K562 (cell line): Measurements from ENCODE around the gene SRC. TPM values are rescaled to one million over a fixed set of nuclear protein-coding genes. Genes with fewer than 3 reads are reported as not detected.

Source experiments
- ATAC-seq: fragments of 200-7000 bp; cut with Tn5 transposase; 3 replicates; pipeline ENCODE4 v1.9.1; 2020; ENCODE audit warnings: moderate library complexity
- BruUV-seq: library from RNA; stranded (reverse); fragments of 400-500 nt; replicated peaks from 2 replicates; lab custom pipeline; 2021; lab: Mats Ljungman, UMichigan
- CTCF ChIA-PET: fragments of 300-600 bp; formaldehyde crosslinking; extraction: SDS; loops from one replicate; lab custom pipeline; 2021; ENCODE audit warnings: low intra/inter-chr PET ratio; lab: Yijun Ruan, JAX
- POLR2A ChIA-PET: fragments of 300-600, 350-650 bp; sonication (Branson Sonifier 250); formaldehyde crosslinking; extraction: SDS; loops from one replicate; lab custom pipeline; 2021; ENCODE audit warnings: antibody characterized with exemption, inconsistent platforms; lab: Yijun Ruan, JAX
- DNase-seq, 4 experiments: peaks; one replicate each; pipeline versions ENCODE4 v3.0.0 to v3.0.0-alpha.2; 2011 to 2018; ENCODE audit warnings: low spot score in 3 of 4, mixed read lengths in 3 of 4; ENCODE audit errors: extremely low read depth in 1 of 4
- FAIRE-seq: peaks from 2 replicates; lab custom pipeline; 2011; peaks lifted over from hg19 to GRCh38; lab: Jason Lieb, UNC
- H2AFZ ChIP-seq: 2 replicates; pipeline ENCODE4 v1.6.0; 2011; ENCODE audit warnings: low read depth, low read length, control low read depth, inconsistent platforms
- H3K27ac ChIP-seq: fragments of 200-600 bp; 3 replicates; pipeline ENCODE4 v1.8.0; 2011; ENCODE audit warnings: low read depth, mild to moderate bottlenecking, control low read depth, inconsistent platforms, low read length, moderate library complexity, mixed read lengths; ENCODE audit errors: extremely low read depth
- H3K27me3 ChIP-seq, 2 experiments: fragments of 300-600 bp in 1 of 2; 2 replicates in 1 of 2; 3 replicates in 1 of 2; pipeline versions ENCODE4 v1.6.0 to v1.8.0; 2011; ENCODE audit warnings: inconsistent platforms in 2 of 2, low read length in 2 of 2, mild to moderate bottlenecking in 1 of 2, mixed read lengths in 1 of 2, moderate library complexity in 1 of 2; ENCODE audit not compliant: control insufficient read depth in 2 of 2, insufficient read depth in 2 of 2
- H3K36me3 ChIP-seq: fragments of 300-600 bp; 3 replicates; pipeline ENCODE4 v1.8.0; 2011; ENCODE audit warnings: mild to moderate bottlenecking, low read length, inconsistent platforms; ENCODE audit not compliant: control insufficient read depth, insufficient read depth
- H3K4me1 ChIP-seq, 2 experiments: fragments of 200-600 bp in 1 of 2; replicated peaks in 1 of 2; 2 replicates in 1 of 2; 3 replicates in 1 of 2; pipeline versions ENCODE4 v1.5.1 to v1.8.0; 2011; ENCODE audit warnings: inconsistent platforms in 2 of 2, low read length in 2 of 2, mild to moderate bottlenecking in 1 of 2, mixed read lengths in 1 of 2, moderate library complexity in 1 of 2; ENCODE audit not compliant: control insufficient read depth in 2 of 2, insufficient read depth in 2 of 2
- H3K4me2 ChIP-seq: 2 replicates; pipeline ENCODE4 v1.6.1; 2011; ENCODE audit warnings: low read length, control low read depth, inconsistent platforms, mixed read lengths; ENCODE audit not compliant: insufficient read depth
- H3K4me3 ChIP-seq: fragments of 200-600 bp; sonication (generic), shearing (Covaris generic); 2 replicates; pipeline ENCODE4 v1.5.1; 2016; ENCODE audit warnings: control low read depth, inconsistent platforms
- H3K79me2 ChIP-seq: fragments of 200-600 bp; 3 replicates; pipeline ENCODE4 v1.8.0; 2011; ENCODE audit warnings: low read length, inconsistent platforms; ENCODE audit not compliant: control insufficient read depth, insufficient read depth
- H3K9ac ChIP-seq, 2 experiments: 2 replicates each; pipeline versions ENCODE4 v1.6.0 to v1.6.1; 2011; ENCODE audit warnings: low read depth in 2 of 2, low read length in 2 of 2, control low read depth in 1 of 2, inconsistent platforms in 1 of 2, mild to moderate bottlenecking in 1 of 2, mixed read lengths in 1 of 2; ENCODE audit not compliant: insufficient read depth in 1 of 2
- H3K9me1 ChIP-seq: one replicate; pipeline ENCODE4 v1.6.0; 2011; ENCODE audit warnings: inconsistent platforms, mild to moderate bottlenecking, low read length, moderate library complexity; ENCODE audit not compliant: control insufficient read depth, insufficient read depth
- H3K9me3 ChIP-seq: replicated peaks from 2 replicates; pipeline ENCODE4 v1.5.1; 2011; ENCODE audit warnings: low read depth, low read length, inconsistent platforms; ENCODE audit not compliant: control insufficient read depth, insufficient read depth
- H4K20me1 ChIP-seq: replicated peaks from 2 replicates; pipeline ENCODE4 v1.6.1; 2011; ENCODE audit warnings: low read length, inconsistent platforms, mixed read lengths; ENCODE audit not compliant: control insufficient read depth, insufficient read depth
- BCOR ChIP-seq: fragments of 450-650 bp; IDR thresholded peaks from 2 replicates; pipeline ENCODE4 v1.6.1; 2016
- HNRNPL ChIP-seq: fragments of 200-400 bp; formaldehyde crosslinking; IDR thresholded peaks from 2 replicates; pipeline ENCODE4 v1.6.1; 2017; ENCODE audit warnings: low read depth, mild to moderate bottlenecking, low read length
- KDM1A ChIP-seq, 2 experiments: fragments of 450-650 bp; IDR thresholded peaks; 2 replicates each; pipeline ENCODE4 v1.6.1; 2016; ENCODE audit warnings: mild to moderate bottlenecking in 2 of 2
- L3MBTL2 ChIP-seq: fragments of 450-650 bp; IDR thresholded peaks from 2 replicates; pipeline ENCODE4 v1.6.1; 2016; ENCODE audit warnings: mild to moderate bottlenecking, moderate library complexity
- NONO ChIP-seq, 2 experiments: fragments of 200-400 bp in 1 of 2; fragments of 450-650 bp in 1 of 2; formaldehyde crosslinking in 1 of 2; IDR thresholded peaks; 2 replicates each; pipeline ENCODE4 v1.6.1; 2017; ENCODE audit warnings: low read depth in 2 of 2, mild to moderate bottlenecking in 2 of 2, moderate library complexity in 2 of 2, low read length in 1 of 2
- SMARCA5 ChIP-seq: fragments of 450-650 bp; IDR thresholded peaks from 2 replicates; pipeline ENCODE4 v1.6.1; 2016
- TSC22D4 ChIP-seq: fragments of 450-650 bp; IDR thresholded peaks from 2 replicates; pipeline ENCODE4 v1.6.1; 2016; ENCODE audit warnings: missing genetic modification characterization, missing biosample characterization, control low read depth
- ZC3H8 ChIP-seq: fragments of 450-650 bp; IDR thresholded peaks from 2 replicates; pipeline ENCODE4 v1.6.1; 2017
- ZKSCAN1 ChIP-seq: fragments of 150-350 bp; IDR thresholded peaks from 2 replicates; pipeline ENCODE4 v1.6.1; 2016; ENCODE audit warnings: low read depth, low read length
- WGBS: fragments of 100-300 bp; shearing (Covaris generic); methylation state at CpG from one replicate; pipeline ENCODE4 v1.1.6; 2016; ENCODE audit warnings: low coverage, mixed read lengths; ENCODE audit not compliant: insufficient coverage; ENCODE audit errors: missing lambda C conversion rate; 5-methylcytosine and 5-hydroxymethylcytosine counted together
- in situ Hi-C: fragments of 300-500 bp; cut with MboI; formaldehyde crosslinking; loops from 4 replicates; pipeline ENCODE4 v1.15.0; 2018; ENCODE audit warnings: inconsistent platforms, mixed read lengths
- intact Hi-C: fragments of 100-400 bp; cut with micrococcal nuclease; formaldehyde crosslinking; loops from 2 replicates; pipeline ENCODE4 v1.14.2; 2022
- polyA plus RNA-seq, 8 experiments: library from polyadenylated mRNA; depleted of rRNA in 4 of 8; stranded (reverse) in 5 of 8; unstranded in 3 of 8; fragments of >200 nt; fragmentation: Nextera tagmentation in 2 of 8; fragmentation: Illumina TruSeq in 1 of 8; extraction: Ambion mirVana in 2 of 8; extraction: Trizol in 1 of 8; gene quantifications; 2 replicates each; pipeline versions ENCODE4 v1.2.1 to v1.2.3, GENCODE V29; 2011 to 2014; ENCODE audit warnings: inconsistent platforms in 1 of 8, missing spikeins in 1 of 8
- total RNA-seq, 7 experiments: library from RNA; depleted of rRNA in 6 of 7; stranded (reverse); fragments of >200 nt in 6 of 7; fragmentation: Illumina TruSeq in 2 of 7; extraction: Trizol in 2 of 7; gene quantifications; 2 replicates each; pipeline versions ENCODE4 v1.2.1 to v1.2.3, GENCODE V29; 2011 to 2021; ENCODE audit warnings: low replicate concordance in 1 of 7
- TF ChIP-seq, protein P1 (sequence below): fragments of 250-450 bp; sonication (Bioruptor Pico); IDR thresholded peaks from 2 replicates; pipeline ENCODE4 v1.9.0; 2021; ENCODE audit warnings: mild to moderate bottlenecking, inconsistent platforms
- TF ChIP-seq, protein P2 (sequence below): fragments of 150-350 bp; conservative IDR thresholded peaks from 2 replicates; pipeline ENCODE4 v1.6.1; 2014; ENCODE audit warnings: low read length

The SRC gene
- total and polyA plus RNA-seq, 9 of the 15 experiments (the other 6 are each of a cell fraction or from before 2014, with no cell fraction given): 0.06 to 8.5 (median 3.1) TPM

DNA sequence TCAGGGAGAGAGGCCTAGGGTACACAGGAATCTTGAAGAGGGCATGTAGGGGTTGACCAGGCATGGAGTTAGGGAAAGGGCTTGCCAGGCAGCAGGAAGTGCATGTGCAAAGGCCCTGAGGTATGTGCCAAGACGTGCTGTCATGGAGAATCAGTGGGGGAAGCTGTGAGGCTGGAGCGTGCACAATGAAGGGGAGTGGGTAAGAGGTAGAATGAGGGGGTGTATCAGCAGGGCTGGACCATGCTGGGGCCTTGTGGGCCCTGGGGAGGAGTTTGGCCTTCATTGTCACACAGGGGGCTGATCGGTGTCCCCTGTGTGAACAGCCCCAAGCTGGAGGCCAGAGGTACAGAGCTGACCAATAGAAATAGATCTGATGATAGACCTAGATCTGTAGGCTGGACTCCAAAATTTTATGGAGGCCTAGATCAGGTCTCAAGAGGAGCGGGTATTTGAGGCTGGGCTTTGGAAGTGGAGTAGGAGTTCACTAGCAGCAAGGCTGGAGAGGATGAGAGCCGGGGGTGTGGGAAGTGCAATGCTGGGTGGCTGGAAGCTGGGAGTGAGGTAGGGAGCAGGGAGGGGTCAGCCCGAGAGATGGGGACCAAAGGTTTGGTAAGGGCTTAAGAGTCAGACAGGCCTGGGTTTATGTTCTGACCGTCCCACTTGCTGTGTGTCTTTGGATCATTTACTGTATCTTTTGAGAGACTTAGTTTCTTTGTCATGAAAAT is 3.0 kb downstream of the SRC start (continued):
- TF ChIP-seq, protein P1, sequence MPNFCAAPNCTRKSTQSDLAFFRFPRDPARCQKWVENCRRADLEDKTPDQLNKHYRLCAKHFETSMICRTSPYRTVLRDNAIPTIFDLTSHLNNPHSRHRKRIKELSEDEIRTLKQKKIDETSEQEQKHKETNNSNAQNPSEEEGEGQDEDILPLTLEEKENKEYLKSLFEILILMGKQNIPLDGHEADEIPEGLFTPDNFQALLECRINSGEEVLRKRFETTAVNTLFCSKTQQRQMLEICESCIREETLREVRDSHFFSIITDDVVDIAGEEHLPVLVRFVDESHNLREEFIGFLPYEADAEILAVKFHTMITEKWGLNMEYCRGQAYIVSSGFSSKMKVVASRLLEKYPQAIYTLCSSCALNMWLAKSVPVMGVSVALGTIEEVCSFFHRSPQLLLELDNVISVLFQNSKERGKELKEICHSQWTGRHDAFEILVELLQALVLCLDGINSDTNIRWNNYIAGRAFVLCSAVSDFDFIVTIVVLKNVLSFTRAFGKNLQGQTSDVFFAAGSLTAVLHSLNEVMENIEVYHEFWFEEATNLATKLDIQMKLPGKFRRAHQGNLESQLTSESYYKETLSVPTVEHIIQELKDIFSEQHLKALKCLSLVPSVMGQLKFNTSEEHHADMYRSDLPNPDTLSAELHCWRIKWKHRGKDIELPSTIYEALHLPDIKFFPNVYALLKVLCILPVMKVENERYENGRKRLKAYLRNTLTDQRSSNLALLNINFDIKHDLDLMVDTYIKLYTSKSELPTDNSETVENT (CRISPR knock-in tag): no peak
- TF ChIP-seq SMARCA5: peak; percentile 73
- TF ChIP-seq BCOR: peak; percentile 61

DNA sequence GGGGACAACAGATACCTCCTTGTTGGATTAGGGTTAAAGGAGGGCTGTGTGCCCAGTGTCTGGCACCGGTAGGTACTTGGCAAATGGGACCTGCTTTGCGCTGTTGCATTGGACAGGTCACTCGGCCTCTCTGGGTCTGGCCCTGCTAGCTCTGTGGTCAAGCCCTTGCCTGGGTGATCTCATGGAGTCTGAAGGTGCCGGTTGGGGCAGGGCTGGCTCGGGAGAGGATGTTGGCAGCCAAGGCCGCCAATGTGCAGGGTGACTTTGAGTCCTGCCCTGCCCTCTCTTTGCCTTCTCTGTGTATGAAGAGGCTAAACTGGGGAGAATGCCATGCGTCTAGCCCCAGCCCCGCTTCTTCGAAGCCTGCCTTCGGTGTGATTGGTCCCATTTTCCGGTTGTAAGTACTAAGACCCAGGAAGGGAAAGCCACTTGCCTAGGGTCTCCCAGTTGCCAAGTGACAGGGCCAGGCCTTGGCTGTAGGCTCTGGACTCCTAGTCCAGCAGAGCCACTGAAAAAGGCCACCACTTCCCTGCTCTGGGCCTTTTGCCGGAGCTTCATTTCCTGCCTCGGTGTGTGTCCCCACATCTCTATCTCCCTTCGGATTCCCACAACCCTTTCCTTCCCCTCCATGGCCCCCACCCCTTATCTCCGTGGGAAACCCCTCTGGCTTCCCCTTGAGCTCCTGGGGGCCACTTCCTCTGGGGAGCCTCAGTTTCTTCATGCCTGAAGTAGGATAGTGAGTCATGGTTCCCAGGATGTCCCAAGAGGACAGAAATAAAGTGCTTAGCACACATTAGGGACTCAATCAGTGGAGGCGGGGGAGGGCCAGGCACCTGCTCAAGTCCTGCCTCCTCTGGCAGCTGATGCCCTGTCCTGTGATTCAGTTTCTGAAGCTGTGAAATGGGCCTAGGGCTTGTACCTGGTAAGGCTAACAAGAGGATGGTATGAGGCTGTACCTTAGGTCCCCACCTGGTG is 3.9 kb downstream of the SRC start:
- Histone ChIP-seq H3K4me2 (no peak overlapping the region), H4K20me1 (0 out of 2 replicates have a peak, but pooled peaks cover 2% of the 10 kb centered on the region), H3K4me3 (no peak overlapping the region), H3K9me3 (no peaks in the 10 kb centered on the region), H3K9me1 (no peaks in the 10 kb centered on the region), H2AFZ (no peak overlapping the region), H3K36me3 (no peaks in the 10 kb centered on the region), H3K79me2 (no peaks in the 10 kb centered on the region), H3K27ac (no peak overlapping the region), H3K4me1 (peaks cover 0 to 24% of the 10 kb centered on the region in 2 experiments; a peak in 3 of 5 replicates), H3K9ac (peak overlapping the region in 1 of 2 experiments; percentile 19; a peak in 2 of 4 replicates), H3K27me3 (no peaks in the 10 kb centered on the region)
- WGBS: 73% methylated on average over 16 of the region's 16 CpGs
- intact Hi-C loops (no loop called here), in situ Hi-C loops (no loop called here)
- TF ChIP-seq ZKSCAN1: peak; percentile 43; the same call in 1 of the 2 replicates
- TF ChIP-seq, protein P2, sequence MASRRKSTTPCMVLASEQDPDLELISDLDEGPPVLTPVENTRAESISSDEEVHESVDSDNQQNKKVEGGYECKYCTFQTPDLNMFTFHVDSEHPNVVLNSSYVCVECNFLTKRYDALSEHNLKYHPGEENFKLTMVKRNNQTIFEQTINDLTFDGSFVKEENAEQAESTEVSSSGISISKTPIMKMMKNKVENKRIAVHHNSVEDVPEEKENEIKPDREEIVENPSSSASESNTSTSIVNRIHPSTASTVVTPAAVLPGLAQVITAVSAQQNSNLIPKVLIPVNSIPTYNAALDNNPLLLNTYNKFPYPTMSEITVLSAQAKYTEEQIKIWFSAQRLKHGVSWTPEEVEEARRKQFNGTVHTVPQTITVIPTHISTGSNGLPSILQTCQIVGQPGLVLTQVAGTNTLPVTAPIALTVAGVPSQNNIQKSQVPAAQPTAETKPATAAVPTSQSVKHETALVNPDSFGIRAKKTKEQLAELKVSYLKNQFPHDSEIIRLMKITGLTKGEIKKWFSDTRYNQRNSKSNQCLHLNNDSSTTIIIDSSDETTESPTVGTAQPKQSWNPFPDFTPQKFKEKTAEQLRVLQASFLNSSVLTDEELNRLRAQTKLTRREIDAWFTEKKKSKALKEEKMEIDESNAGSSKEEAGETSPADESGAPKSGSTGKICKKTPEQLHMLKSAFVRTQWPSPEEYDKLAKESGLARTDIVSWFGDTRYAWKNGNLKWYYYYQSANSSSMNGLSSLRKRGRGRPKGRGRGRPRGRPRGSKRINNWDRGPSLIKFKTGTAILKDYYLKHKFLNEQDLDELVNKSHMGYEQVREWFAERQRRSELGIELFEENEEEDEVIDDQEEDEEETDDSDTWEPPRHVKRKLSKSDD: no peak
- TF ChIP-seq TSC22D4 (tag): no peak
- no peak for TF ChIP-seq NONO (IDR thresholded peaks at IDR 0.05; ENCODE audit: low read depth in 2 of 2, low read length in 1 of 2)
- no peak for TF ChIP-seq L3MBTL2
- TF ChIP-seq KDM1A (IDR thresholded peaks at IDR 0.05): peak in 1 of 2 experiments; percentile 35; a peak in 1 of 4 replicates
- TF ChIP-seq HNRNPL: no peak
- TF ChIP-seq ZC3H8: no peak
- CTCF ChIA-PET: interaction anchor here (0.5 kb wide), 1 partner anchor 73 kb away, joined by 3 read pairs; no protein-coding TSS in a partner anchor
- no TSS peak for BruUV-seq
- POLR2A ChIA-PET: no interaction called here
- DNase-seq: no peak
- FAIRE-seq: no peak
- ATAC-seq: no peak
